SK-N-MC (cell line): Measurements from ENCODE around the gene RGSL1.

Experiments
- EZH2 ChIP-seq: fragments of 200-600 bp; sonication (generic); IDR thresholded peaks from one replicate; pipeline ENCODE4 v1.6.1; 2017; ENCODE audit warnings: antibody characterized with exemption
- FOXP2 ChIP-seq: optimal IDR thresholded peaks from 2 replicates; pipeline ENCODE3; 2011; ENCODE audit warnings: mild to moderate bottlenecking, moderate library complexity; ENCODE audit not compliant: insufficient read depth; ENCODE audit errors: extremely low read length, control extremely low read depth
- POLR2AphosphoS5 ChIP-seq: IDR thresholded peaks from 2 replicates; pipeline ENCODE4 v1.6.1; 2012; ENCODE audit warnings: mild to moderate bottlenecking, low read depth, low read length, borderline replicate concordance

- no peak for TF ChIP-seq EZH2
- TF ChIP-seq POLR2AphosphoS5, result no peak
- TF ChIP-seq FOXP2, result no peak
These were observed 153.8 kb downstream of the RGSL1 start for GRCh38 chr1:182603646-182604174.
